Kidney capillary endothelial cell (primary cell): ENCODE measurements around the gene VAPB.
A peak's percentile ranks its signal among the peaks of the same experiment; 100 is the strongest.
"Not testable (repeated sequence)": the region's sequence is repeated elsewhere in the genome, so short reads cannot be mapped to it uniquely, and the experiment has no call there.

Experiments used
- DNase-seq: peaks from one replicate; pipeline ENCODE4 v3.0.0-alpha.2; 2018; ENCODE audit warnings: low spot score

Gene VAPB

GRCh38 chr20:58388882-58389323 is at the start of gene VAPB:
Gene VAPB (plus strand): TSS chr20:58389229. CDS start chr20:58389460, 231 bp downstream.
- peak; percentile 97 for DNase-seq

GRCh38 chr20:58339741-58340140 is 49.3 kb upstream of the VAPB start:
- DNase-seq: no peak

GRCh38 chr20:58340151-58340550 is 48.9 kb upstream of the VAPB start:
- no peak for DNase-seq

GRCh38 chr20:58340853-58341252 is 48.2 kb upstream of the VAPB start:
- DNase-seq: peak; percentile 63

- DNase-seq: peak; percentile 87
These were observed 46.7 kb upstream of the VAPB start for GRCh38 chr20:58342104-58342945.

GRCh38 chr20:58344741-58345140 is 44.3 kb upstream of the VAPB start:
- DNase-seq: no peak

- DNase-seq: peak; percentile 10
These were observed 39.5 kb upstream of the VAPB start for GRCh38 chr20:58349570-58349969.

GRCh38 chr20:58352468-58352867 is 36.6 kb upstream of the VAPB start:
- DNase-seq: no peak

- no peak for DNase-seq
These were observed 29.6 kb upstream of the VAPB start for GRCh38 chr20:58359441-58359840.

GRCh38 chr20:58360936-58361335 is 28.1 kb upstream of the VAPB start:
- no peak for DNase-seq

- no peak for DNase-seq
These were observed 27.4 kb upstream of the VAPB start for GRCh38 chr20:58361481-58362205.

- DNase-seq: no peak
These were observed 26.9 kb upstream of the VAPB start for GRCh38 chr20:58362206-58362516.

- DNase-seq: no peak
These were observed 26.1 kb upstream of the VAPB start for GRCh38 chr20:58362970-58363369.

GRCh38 chr20:58366866-58367265 is 22.2 kb upstream of the VAPB start:
- DNase-seq: no peak

- no peak for DNase-seq
These were observed 16.2 kb upstream of the VAPB start for GRCh38 chr20:58372806-58373205.

- not testable (repeated sequence) for DNase-seq
These were observed 15.7 kb upstream of the VAPB start for GRCh38 chr20:58373296-58373695.

GRCh38 chr20:58374027-58374850 is 14.8 kb upstream of the VAPB start:
- no peak for DNase-seq

GRCh38 chr20:58374906-58375758 is 13.9 kb upstream of the VAPB start:
- DNase-seq: no peak

GRCh38 chr20:58375759-58376352 is 13.2 kb upstream of the VAPB start:
- DNase-seq: no peak

GRCh38 chr20:58377017-58377416 is 12.0 kb upstream of the VAPB start:
- DNase-seq: no peak

GRCh38 chr20:58377766-58378401 is 11.1 kb upstream of the VAPB start:
- no peak for DNase-seq
